Femur (tissue), 1 donor: ENCODE data around the gene SAP130.
"Not testable (repeated sequence)": the region's sequence is repeated elsewhere in the genome, so short reads cannot be mapped to it uniquely, and the experiment has no call there.

Experiments used
- DNase-seq: peaks from one replicate; pipeline ENCODE4 v3.0.0-alpha.2; 2017

SAP130 gene

GRCh38 chr2:127945281-127945680 lies 82.6 kb downstream of the SAP130 start:
- DNase-seq: no peak

GRCh38 chr2:127943186-127943585 lies 84.7 kb downstream of the SAP130 start:
- DNase-seq: no peak

GRCh38 chr2:127942002-127942401 lies 85.9 kb downstream of the SAP130 start:
- no peak for DNase-seq

GRCh38 chr2:127941461-127941860 lies 86.4 kb downstream of the SAP130 start:
- DNase-seq: no peak

- no peak for DNase-seq
Measured at GRCh38 chr2:127940641-127941040, 87.2 kb downstream of the SAP130 start.

GRCh38 chr2:127935337-127935736 lies 92.5 kb downstream of the SAP130 start:
- no peak for DNase-seq

- DNase-seq: no peak
Measured at GRCh38 chr2:127932199-127932876, 95.5 kb downstream of the SAP130 start.

GRCh38 chr2:127929449-127929848 lies 98.4 kb downstream of the SAP130 start:
- no peak for DNase-seq

GRCh38 chr2:127927384-127927783 lies 100.5 kb downstream of the SAP130 start:
- DNase-seq: no peak

GRCh38 chr2:127917916-127918315 lies 109.9 kb downstream of the SAP130 start:
- DNase-seq: no peak

GRCh38 chr2:127913808-127914457 lies 113.9 kb downstream of the SAP130 start:
- DNase-seq: no peak

GRCh38 chr2:127911737-127912136 lies 116.1 kb downstream of the SAP130 start:
- no peak for DNase-seq

- DNase-seq: no peak
Measured at GRCh38 chr2:127910415-127910814, 117.4 kb downstream of the SAP130 start.

- DNase-seq: no peak
Measured at GRCh38 chr2:127909019-127909418, 118.8 kb downstream of the SAP130 start.

GRCh38 chr2:127907733-127908400 lies 120.0 kb downstream of the SAP130 start:
- not testable (repeated sequence) for DNase-seq

GRCh38 chr2:127906206-127906926 lies 121.5 kb downstream of the SAP130 start:
- DNase-seq: no peak

GRCh38 chr2:127901339-127902056 lies 126.4 kb downstream of the SAP130 start:
- DNase-seq: peak; percentile 55

GRCh38 chr2:127897531-127898211 lies 130.2 kb downstream of the SAP130 start:
- no peak for DNase-seq

- no peak for DNase-seq
Measured at GRCh38 chr2:127893494-127893893, 134.4 kb downstream of the SAP130 start.

GRCh38 chr2:127893033-127893432 lies 134.8 kb downstream of the SAP130 start:
- no peak for DNase-seq

- no peak for DNase-seq
Measured at GRCh38 chr2:127891811-127892210, 136.0 kb downstream of the SAP130 start.
